Activated CD8-positive, alpha-beta T cell treated with anti-CD3 and anti-CD28 coated beads for 36 hours (primary cell): ENCODE measurements around the gene ITGA3. TPM values are rescaled to one million over a fixed set of nuclear protein-coding genes. Genes with fewer than 3 reads are reported as not detected.

Source experiments
- ATAC-seq: fragments of 200-7000 bp; cut with Tn5 transposase; one replicate; pipeline ENCODE4 v1.10.0; 2021; ENCODE audit warnings: mild to moderate bottlenecking, moderate library complexity
- CTCF ChIA-PET: fragments of 350-600 bp; sonication (Branson Sonifier 250); formaldehyde crosslinking; loops from one replicate; lab custom pipeline; 2021; ENCODE audit warnings: antibody characterized with exemption; lab: Charles Lee
- POLR2A ChIA-PET: fragments of 350-600 bp; sonication (Branson Sonifier 250); formaldehyde crosslinking; loops from one replicate; lab custom pipeline; 2021; ENCODE audit warnings: antibody characterized with exemption; lab: Charles Lee
- DNase-seq: peaks from one replicate; pipeline ENCODE4 v3.0.0-alpha.2; 2020
- H3K27ac Mint-ChIP-seq: one replicate; pipeline ENCODE4 v1.8.0; 2021; ENCODE audit warnings: mild to moderate bottlenecking, mixed read lengths
- H3K27me3 Mint-ChIP-seq: one replicate; pipeline ENCODE4 v1.8.0; 2021; ENCODE audit warnings: mixed read lengths
- H3K36me3 Mint-ChIP-seq: one replicate; pipeline ENCODE4 v1.8.0; 2021; ENCODE audit warnings: low read depth, mixed read lengths
- H3K4me1 Mint-ChIP-seq: one replicate; pipeline ENCODE4 v1.8.0; 2021; ENCODE audit warnings: low read depth, mixed read lengths
- H3K4me3 Mint-ChIP-seq: one replicate; pipeline ENCODE4 v1.8.0; 2021; ENCODE audit warnings: mild to moderate bottlenecking, moderate library complexity, mixed read lengths
- H3K9me3 Mint-ChIP-seq: one replicate; pipeline ENCODE4 v1.8.0; 2021; ENCODE audit warnings: mixed read lengths
- intact Hi-C: fragments of 100-400 bp; cut with micrococcal nuclease; formaldehyde crosslinking; loops from one replicate; pipeline ENCODE4 v1.10.0; 2022
- total RNA-seq, 2 experiments: library from RNA; stranded (reverse); gene quantifications; one replicate each; pipeline ENCODE4 v1.2.3, GENCODE V29; 2021
- TF ChIP-seq, protein P1 (sequence below): fragments of 200-600 bp; IDR thresholded peaks from one replicate; pipeline ENCODE4 v1.8.0; 2022; ENCODE audit warnings: antibody characterized with exemption, mild to moderate bottlenecking

The ITGA3 gene
- total RNA-seq, 2 experiments from 2014 or later, result 4.2 to 7.2 TPM

DNA sequence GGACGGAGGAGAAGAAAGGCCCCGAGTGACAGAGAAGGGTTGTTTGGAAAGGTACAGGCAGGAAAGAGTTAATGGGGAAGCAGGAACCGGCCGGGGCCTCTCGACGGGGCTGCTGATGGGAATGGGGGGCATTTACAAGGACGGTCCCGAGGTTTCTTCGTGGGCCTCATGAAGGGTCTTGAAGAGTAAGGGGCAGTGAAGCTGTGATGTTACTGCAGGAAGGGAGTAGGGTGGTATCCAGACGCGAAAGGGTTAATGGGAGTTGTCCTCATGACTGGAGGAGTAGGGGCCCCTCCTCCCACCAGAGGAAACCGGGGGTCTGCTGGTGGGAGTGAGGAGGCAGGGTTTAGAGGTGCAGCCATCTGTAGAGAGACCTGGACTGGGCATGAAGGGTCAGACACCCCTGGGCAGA is 39.7 kb downstream of the ITGA3 start:
- intact Hi-C loops, result no loop called here
- Mint-ChIP-seq H3K4me3 (peak overlapping the region; percentile 89), H3K4me1 (peaks cover 33% of the 10 kb centered on the region), H3K27ac (peak overlapping the region; percentile 90), H3K27me3 (no peaks in the 10 kb centered on the region), H3K9me3 (no peaks in the 10 kb centered on the region), H3K36me3 (no peaks in the 10 kb centered on the region)
- TF ChIP-seq, protein P1, sequence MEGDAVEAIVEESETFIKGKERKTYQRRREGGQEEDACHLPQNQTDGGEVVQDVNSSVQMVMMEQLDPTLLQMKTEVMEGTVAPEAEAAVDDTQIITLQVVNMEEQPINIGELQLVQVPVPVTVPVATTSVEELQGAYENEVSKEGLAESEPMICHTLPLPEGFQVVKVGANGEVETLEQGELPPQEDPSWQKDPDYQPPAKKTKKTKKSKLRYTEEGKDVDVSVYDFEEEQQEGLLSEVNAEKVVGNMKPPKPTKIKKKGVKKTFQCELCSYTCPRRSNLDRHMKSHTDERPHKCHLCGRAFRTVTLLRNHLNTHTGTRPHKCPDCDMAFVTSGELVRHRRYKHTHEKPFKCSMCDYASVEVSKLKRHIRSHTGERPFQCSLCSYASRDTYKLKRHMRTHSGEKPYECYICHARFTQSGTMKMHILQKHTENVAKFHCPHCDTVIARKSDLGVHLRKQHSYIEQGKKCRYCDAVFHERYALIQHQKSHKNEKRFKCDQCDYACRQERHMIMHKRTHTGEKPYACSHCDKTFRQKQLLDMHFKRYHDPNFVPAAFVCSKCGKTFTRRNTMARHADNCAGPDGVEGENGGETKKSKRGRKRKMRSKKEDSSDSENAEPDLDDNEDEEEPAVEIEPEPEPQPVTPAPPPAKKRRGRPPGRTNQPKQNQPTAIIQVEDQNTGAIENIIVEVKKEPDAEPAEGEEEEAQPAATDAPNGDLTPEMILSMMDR, result no peak
- DNase-seq (no peak), ATAC-seq (no peak)
- CTCF ChIA-PET, result interaction anchor here (0.6 to 3.8 kb wide), 6 partner anchors 8 to 119 kb away, joined by 3 to 19 read pairs (median 4); no protein-coding TSS in a partner anchor
- POLR2A ChIA-PET, result interaction anchor here (0.6 to 2.1 kb wide), 3 partner anchors 8 to 22 kb away, joined by 3 to 6 read pairs (median 5); no protein-coding TSS in a partner anchor

DNA sequence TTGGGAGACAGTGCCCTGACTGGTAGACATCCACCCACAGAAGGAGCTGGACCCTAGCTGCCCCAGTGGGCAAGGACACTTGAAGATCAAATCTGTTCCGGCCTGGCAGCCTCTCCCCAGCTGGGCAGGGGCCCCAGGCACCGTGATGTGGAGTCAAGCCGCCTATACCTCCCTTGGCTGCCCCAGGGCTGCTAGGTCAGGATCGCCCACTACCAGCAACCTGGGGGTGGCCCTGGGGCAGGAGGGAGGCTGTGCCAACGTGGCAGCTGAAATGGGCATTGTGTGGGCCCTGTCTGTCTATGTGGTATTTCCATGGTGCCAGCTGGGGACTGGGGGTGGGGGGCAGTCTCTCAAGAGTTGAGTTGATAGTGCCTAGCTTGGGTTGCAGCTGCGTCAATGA is 40.2 kb downstream of the ITGA3 start:
- H3K27me3 Mint-ChIP-seq, result no peaks in the 10 kb centered on the region
- H3K4me1 Mint-ChIP-seq, result peaks cover 33% of the 10 kb centered on the region
- TF ChIP-seq, protein P1, result no peak
- ChIA-PET POLR2A (interaction anchor here (0.6 to 2.1 kb wide), 3 partner anchors 12 to 23 kb away, joined by 3 to 5 read pairs (median 3); no protein-coding TSS in a partner anchor), CTCF (interaction anchor here (0.6 to 3.8 kb wide), 9 partner anchors 9 to 118 kb away, joined by 3 to 19 read pairs (median 3); no protein-coding TSS in a partner anchor)
- DNase-seq, result no peak
- ATAC-seq, result no peak
- peak overlapping the region; percentile 90 for H3K27ac Mint-ChIP-seq
- no peaks in the 10 kb centered on the region for H3K36me3 Mint-ChIP-seq
- H3K9me3 Mint-ChIP-seq, result no peaks in the 10 kb centered on the region
- intact Hi-C loops, result no loop called here
- H3K4me3 Mint-ChIP-seq, result peak overlapping the region; percentile 89

DNA sequence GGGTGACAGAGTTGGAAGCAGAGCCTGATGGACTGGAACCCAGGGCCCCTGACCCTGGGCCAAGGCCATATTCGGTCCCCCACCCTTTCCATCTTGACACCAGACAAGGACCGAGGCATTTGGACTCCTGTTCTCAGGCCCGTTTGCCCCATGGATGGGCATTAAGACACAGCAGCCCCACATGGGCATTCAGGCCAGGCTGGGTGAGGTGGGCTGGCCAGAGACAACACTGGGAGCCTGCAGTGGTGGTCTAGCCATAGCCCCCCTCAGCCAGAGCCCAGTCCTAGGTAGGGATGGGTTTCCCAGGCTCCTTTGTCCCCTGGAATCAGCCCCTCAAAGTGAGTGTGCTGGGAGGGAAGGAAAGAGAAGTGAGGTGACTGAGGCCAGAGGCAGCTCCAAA is 40.8 kb downstream of the ITGA3 start:
- ChIA-PET CTCF (interaction anchor here (1.0 to 3.8 kb wide), 7 partner anchors 9 to 201 kb away, joined by 3 to 19 read pairs (median 5); no protein-coding TSS in a partner anchor), POLR2A (interaction anchor here (0.8 to 1.3 kb wide), 2 partner anchors 16 to 22 kb away, joined by 3 read pairs; no protein-coding TSS in a partner anchor)
- H3K9me3 Mint-ChIP-seq, result no peaks in the 10 kb centered on the region
- H3K27ac Mint-ChIP-seq, result no peak overlapping the region
- TF ChIP-seq, protein P1, result no peak
- H3K4me1 Mint-ChIP-seq, result peaks cover 33% of the 10 kb centered on the region
- no peaks in the 10 kb centered on the region for H3K27me3 Mint-ChIP-seq
- no peaks in the 10 kb centered on the region for H3K36me3 Mint-ChIP-seq
- DNase-seq, result no peak
- intact Hi-C loops, result no loop called here
- no peak for ATAC-seq
- H3K4me3 Mint-ChIP-seq, result peak overlapping the region; percentile 89

DNA sequence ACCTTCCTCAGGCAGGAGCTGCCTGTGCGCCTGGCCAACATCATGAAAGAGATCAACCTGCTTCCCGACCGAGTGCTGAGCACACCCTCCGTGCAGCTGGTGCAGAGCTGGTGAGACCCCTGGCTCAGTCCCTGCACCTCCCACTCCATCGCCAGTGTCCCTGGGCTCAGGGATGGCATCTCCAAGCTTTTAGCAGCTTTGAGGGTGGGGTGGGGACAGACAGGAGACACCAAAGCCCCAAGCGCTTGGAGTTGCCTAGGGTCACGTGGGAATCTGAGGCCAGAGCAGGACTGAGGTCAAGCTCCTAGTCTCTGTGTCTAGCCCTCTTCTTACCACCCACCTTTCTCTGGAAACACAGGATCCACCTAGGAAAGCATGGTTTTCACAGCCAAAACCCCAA is 41.5 kb downstream of the ITGA3 start:
- peaks cover 33% of the 10 kb centered on the region for H3K4me1 Mint-ChIP-seq
- ChIA-PET CTCF (interaction anchor here (0.9 to 3.8 kb wide), 6 partner anchors 10 to 200 kb away, joined by 3 to 19 read pairs (median 6); no protein-coding TSS in a partner anchor), POLR2A (interaction anchor here (1.3 kb wide), 1 partner anchor 15 kb away, joined by 3 read pairs; no protein-coding TSS in a partner anchor)
- TF ChIP-seq, protein P1, result no peak
- ATAC-seq (no peak), DNase-seq (no peak)
- no peaks in the 10 kb centered on the region for H3K36me3 Mint-ChIP-seq
- intact Hi-C loops, result no loop called here
- no peak overlapping the region for H3K27ac Mint-ChIP-seq
- no peak overlapping the region for H3K4me3 Mint-ChIP-seq
- H3K9me3 Mint-ChIP-seq, result no peaks in the 10 kb centered on the region
- H3K27me3 Mint-ChIP-seq, result no peaks in the 10 kb centered on the region

DNA sequence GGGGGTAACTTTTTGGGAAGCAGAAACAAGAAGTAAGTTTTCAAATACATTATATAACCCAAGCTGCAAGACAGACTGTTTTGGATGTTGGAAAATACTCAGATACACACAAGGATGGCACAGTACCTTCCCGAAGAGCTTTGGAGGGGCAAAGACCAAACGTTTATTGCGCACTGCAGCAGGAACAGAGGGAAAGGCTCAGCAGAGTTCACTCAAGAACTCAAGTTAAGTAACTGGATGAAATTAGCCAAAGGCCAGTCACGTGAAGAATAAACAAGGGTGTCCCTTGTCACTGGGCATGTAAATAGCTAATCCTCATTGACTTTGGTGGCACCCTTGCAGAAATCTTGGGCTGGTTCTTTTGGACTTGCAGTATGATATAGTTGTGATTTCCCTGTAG is 42.0 kb downstream of the ITGA3 start:
- no peaks in the 10 kb centered on the region for H3K36me3 Mint-ChIP-seq
- DNase-seq (no peak), ATAC-seq (no peak)
- TF ChIP-seq, protein P1, result no peak
- ChIA-PET CTCF (interaction anchor here (0.9 to 3.8 kb wide), 6 partner anchors 10 to 199 kb away, joined by 3 to 19 read pairs (median 6); no protein-coding TSS in a partner anchor), POLR2A (interaction anchor here (1.3 kb wide), 1 partner anchor 14 kb away, joined by 3 read pairs; no protein-coding TSS in a partner anchor)
- no peak overlapping the region for H3K4me3 Mint-ChIP-seq
- no peaks in the 10 kb centered on the region for H3K9me3 Mint-ChIP-seq
- no peak overlapping the region for H3K27ac Mint-ChIP-seq
- H3K4me1 Mint-ChIP-seq, result peaks cover 33% of the 10 kb centered on the region
- intact Hi-C loops, result no loop called here
- no peaks in the 10 kb centered on the region for H3K27me3 Mint-ChIP-seq
